Tongue (tissue), 2 donors: Measurements from ENCODE around the gene BPNT1. TPM values are rescaled to one million over a fixed set of nuclear protein-coding genes. Genes with fewer than 3 reads are reported as not detected.
"Not testable (repeated sequence)": the region's sequence is repeated elsewhere in the genome, so short reads cannot be mapped to it uniquely, and the experiment has no call there.

Source experiments
- DNase-seq: peaks from one replicate; pipeline ENCODE4 v3.0.0-alpha.2; 2015
- total RNA-seq: library from RNA; depleted of rRNA; stranded (reverse); fragments of >200 nt; gene quantifications from one replicate; pipeline ENCODE4 v1.2.3, GENCODE V29; 2014

BPNT1 gene
- total RNA-seq, 1 donor from 2014 or later = 20.3 TPM

- DNase-seq = no peak
These were observed 11.7 kb downstream of the BPNT1 start for GRCh38 chr1:220077887-220078286.

GRCh38 chr1:220076861-220077762, 12.5 kb downstream of the BPNT1 start:
- DNase-seq = no peak

GRCh38 chr1:220067269-220068204, 22.1 kb downstream of the BPNT1 start:
- DNase-seq = no peak

GRCh38 chr1:220062629-220063028, 27.0 kb downstream of the BPNT1 start:
- no peak for DNase-seq

- no peak for DNase-seq
These were observed 28.7 kb downstream of the BPNT1 start for GRCh38 chr1:220060876-220061275.

- no peak for DNase-seq
These were observed 33.2 kb downstream of the BPNT1 start for GRCh38 chr1:220056374-220056773.

- DNase-seq = peak; percentile 98
These were observed 43.3 kb downstream of the BPNT1 start, which contains the start of gene EPRS1 for GRCh38 chr1:220046052-220046930. Gene EPRS1, minus strand, starts transcription at chr1:220046505. Its CDS starts 117 bp downstream, at chr1:220046388.

GRCh38 chr1:220045356-220046051, 44.1 kb downstream of the BPNT1 start:
- DNase-seq = no peak

GRCh38 chr1:220044678-220045355, 44.8 kb downstream of the BPNT1 start:
- DNase-seq = no peak

GRCh38 chr1:220043646-220044045, 45.9 kb downstream of the BPNT1 start:
- DNase-seq = no peak

GRCh38 chr1:220040028-220040596, 49.5 kb downstream of the BPNT1 start:
- no peak for DNase-seq

GRCh38 chr1:220038640-220039039, 50.9 kb downstream of the BPNT1 start:
- DNase-seq = no peak

- not testable (repeated sequence) for DNase-seq
These were observed 51.8 kb downstream of the BPNT1 start for GRCh38 chr1:220037810-220038209.

- no peak for DNase-seq
These were observed 56.7 kb downstream of the BPNT1 start for GRCh38 chr1:220032911-220033310.

GRCh38 chr1:220031287-220031686, 58.3 kb downstream of the BPNT1 start:
- DNase-seq = no peak

GRCh38 chr1:220028346-220028895, 61.2 kb downstream of the BPNT1 start:
- peak; percentile 5 for DNase-seq

GRCh38 chr1:220019071-220019470, 70.5 kb downstream of the BPNT1 start:
- DNase-seq = no peak

- DNase-seq = no peak
These were observed 76.1 kb downstream of the BPNT1 start for GRCh38 chr1:220013497-220013896.

GRCh38 chr1:220012259-220012658, 77.3 kb downstream of the BPNT1 start:
- peak; percentile 65 for DNase-seq

GRCh38 chr1:220011620-220012019, 78.0 kb downstream of the BPNT1 start:
- no peak for DNase-seq
